NCI-H187 treated with DMSO at 0.1 percent for 48 hours (cell line): ENCODE data around the gene ITGA2B.
"Not testable (repeated sequence)": the region's sequence is repeated elsewhere in the genome, so short reads cannot be mapped to it uniquely, and the experiment has no call there.

ENCODE experiments used
- DNase-seq: peaks from one replicate; lab custom pipeline; 2025; lab: John Stamatoyannopoulos, UW

ITGA2B gene

GRCh38 chr17:44389281-44389680 is at the start of gene ITGA2B:
ITGA2B (minus strand) TSS chr17:44389649; CDS start chr17:44389473, 176 bp downstream.
- no peak for DNase-seq

GRCh38 chr17:44439168-44439567 is 49.7 kb upstream of the ITGA2B start:
- DNase-seq: no peak

GRCh38 chr17:44438636-44439035 is 49.2 kb upstream of the ITGA2B start:
- no peak for DNase-seq

- no peak for DNase-seq
Measured at GRCh38 chr17:44436336-44436735, 46.9 kb upstream of the ITGA2B start.

GRCh38 chr17:44432254-44433157 is 43.1 kb upstream of the ITGA2B start:
- no peak for DNase-seq

DNA sequence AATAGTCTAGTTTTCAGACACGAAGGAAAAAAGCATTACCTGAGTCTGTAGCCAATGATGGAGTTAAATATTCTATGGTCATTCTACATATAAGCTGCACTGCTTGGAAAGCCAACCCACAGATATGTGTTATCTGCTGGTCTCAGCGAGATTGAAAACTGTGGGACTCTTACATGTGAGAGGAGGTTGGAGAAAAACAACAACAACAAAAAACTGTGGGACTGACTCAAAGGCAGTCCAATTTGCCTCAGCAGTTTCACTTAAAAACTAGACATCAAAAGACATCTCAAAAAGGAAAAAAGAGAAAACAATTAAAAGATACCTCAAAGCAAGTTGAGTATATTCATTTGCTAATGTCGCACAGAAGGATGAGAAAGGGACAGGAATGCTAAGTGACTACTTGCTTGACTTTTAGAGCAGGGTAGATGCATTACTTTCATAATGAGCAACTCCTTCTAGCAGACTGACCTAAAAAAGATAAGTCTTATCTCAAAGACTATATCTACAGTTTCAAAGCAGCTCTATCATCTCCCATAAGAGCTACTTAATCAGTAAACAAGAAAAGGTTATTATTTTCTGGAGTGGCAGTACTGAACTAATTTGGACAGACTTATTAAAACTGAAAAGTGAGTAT is 35.5 kb upstream of the ITGA2B start:
- DNase-seq: no peak

DNA sequence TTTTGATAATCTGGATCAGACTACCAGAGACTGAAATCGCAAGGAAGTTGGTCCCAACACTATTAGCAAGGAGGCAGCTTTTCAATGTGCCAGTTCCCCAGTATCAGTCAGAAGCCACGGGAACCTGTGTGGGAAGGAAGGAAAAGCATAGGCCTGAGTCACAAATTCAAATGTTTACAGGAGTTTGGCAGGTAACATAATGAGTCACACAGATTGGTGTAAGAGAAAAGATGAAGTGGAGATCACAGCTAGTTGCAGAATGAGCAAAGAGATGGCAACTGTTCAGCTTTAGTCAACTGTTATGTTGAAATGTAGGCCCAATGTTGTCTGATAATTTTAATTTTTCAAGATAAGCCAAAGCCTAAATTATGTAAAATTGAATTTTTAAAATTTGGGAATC is 28.1 kb upstream of the ITGA2B start:
- DNase-seq: no peak

DNA sequence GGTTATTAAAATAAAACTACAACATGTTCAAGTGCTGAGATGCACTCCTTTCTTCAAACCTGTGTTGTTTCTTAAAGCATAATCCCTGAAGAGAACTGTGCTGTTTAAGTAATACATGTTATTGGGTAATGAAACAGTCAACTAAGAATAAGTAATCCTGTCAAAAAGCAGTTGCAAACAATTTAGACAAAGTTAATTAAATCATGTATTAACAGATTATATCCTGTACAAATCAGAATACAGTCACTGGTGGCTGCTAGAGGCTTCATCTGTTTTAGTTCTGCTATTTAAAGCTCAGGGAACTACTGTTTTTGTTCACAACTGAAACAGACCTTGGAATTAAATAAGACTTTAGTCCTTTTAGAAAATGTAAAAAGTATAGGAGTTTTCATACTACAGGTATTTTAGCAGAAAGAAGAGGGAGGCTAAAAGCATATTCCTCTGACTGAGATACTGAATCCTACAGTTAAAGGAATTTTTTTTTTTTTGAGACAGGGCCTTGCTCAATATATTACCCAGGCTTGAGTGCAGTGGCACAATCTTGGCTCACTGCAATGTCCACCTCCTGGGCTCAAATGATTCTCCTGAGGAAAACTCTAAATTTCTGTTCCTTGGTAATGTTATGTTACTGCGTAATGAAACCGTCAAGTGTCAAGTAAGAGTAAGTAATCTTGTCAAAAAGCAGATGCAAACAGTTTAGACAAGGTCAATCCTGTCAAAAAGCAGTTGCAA is 27.3 kb upstream of the ITGA2B start:
- no peak for DNase-seq

DNA sequence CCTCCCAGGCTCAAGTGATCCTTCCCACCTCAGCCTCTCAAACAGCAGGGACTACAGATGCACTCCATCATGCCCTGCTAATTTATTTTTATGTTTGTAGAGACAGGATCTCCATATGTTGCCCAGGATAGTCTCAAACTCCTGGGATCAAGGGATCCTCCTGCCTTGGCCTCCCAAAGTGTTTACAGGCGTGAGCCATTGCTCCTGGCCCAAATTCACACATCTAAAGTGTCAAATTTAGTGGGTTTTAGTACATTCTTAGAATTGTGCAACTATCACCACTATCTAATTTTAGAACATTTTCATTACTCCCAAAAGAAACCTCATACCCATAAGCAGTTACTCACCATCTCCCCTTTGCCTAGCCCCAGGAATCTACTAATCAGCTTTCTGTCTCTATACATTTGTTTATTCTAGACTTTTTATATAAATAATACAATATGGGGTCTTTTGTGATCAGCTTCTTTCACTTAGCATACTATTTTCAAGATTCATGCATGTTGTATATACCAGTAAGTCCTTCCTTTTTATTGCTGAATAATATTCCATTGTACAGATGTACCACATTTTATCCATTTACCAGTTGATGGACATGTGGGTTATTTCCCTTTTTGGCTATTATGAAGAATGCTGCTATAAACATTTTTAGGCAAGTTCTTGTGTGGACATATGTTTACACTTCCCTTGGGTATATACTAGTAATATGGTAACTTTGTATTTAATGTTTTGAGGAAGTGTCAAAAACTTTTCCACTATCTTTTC is 25.1 kb upstream of the ITGA2B start:
- no peak for DNase-seq

DNA sequence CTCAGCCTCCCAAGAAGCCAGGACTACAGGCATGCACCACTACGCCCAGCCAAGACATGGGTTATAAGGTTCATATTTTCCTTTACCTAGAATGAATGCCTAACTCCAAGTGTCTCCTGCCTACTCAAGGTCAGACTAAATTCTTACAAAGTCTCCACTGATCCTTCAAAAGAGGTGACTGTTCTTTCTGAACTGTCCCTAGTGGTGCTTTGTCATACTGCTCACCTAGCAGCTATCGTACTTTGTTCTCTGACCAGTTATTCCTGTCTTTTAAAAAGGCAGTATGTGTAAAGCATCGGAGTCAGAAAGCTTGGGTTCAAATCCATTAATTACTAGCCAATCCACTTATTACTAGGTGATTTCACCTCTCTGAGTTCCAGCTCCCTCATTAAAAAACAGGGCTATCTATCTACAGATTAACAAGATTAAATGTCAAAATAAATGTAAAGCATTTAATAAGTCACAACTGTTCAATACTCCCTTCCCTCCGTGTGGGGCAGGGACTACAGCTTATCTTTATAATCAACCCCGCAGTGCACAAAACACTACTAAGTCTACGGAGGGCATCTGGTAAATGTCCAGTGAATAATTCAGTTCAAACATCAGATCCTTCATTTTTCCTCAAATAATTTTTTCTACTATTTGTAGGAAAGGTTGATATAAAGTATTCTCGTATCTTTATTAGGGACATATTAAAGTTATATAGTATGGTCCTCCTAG is 20.0 kb upstream of the ITGA2B start:
- no peak for DNase-seq

- DNase-seq: no peak
Measured at GRCh38 chr17:44408786-44409185, 19.3 kb upstream of the ITGA2B start.

- DNase-seq: no peak
Measured at GRCh38 chr17:44402564-44403172, 13.2 kb upstream of the ITGA2B start.

DNA sequence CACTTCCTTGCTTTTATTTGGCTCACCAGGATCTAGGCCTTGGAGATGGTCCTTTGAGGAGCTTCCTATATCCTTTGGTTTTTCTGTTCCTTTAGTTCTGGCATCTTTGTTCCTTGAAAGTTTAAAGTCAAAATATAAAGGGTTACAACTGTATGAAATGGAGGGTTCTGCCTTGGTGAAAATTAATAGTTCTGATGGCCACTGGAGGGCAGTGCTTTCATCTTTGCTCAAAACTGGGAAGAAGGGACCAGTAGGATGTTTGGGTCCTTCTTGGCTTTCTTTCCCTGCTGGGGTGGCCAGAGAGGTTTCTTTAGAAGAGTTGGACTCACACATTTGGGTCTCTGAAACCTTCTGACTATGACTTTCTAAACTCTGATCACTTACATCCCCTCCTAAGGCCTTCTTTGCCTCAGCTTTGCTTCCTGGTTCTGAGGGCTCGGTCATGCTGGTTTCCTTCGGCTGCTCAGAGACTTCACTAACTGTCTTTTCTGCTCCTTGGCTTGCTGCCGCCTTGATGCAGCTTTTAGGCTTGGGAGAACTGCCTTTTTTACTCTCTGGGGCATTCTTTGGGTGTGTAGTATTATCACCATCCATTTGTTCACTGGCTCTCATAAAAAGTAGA is 10.9 kb upstream of the ITGA2B start:
- no peak for DNase-seq

GRCh38 chr17:44398692-44399691 is 9.5 kb upstream of the ITGA2B start:
- no peak for DNase-seq

- DNase-seq: no peak
Measured at GRCh38 chr17:44397479-44398440, 8.3 kb upstream of the ITGA2B start.

DNA sequence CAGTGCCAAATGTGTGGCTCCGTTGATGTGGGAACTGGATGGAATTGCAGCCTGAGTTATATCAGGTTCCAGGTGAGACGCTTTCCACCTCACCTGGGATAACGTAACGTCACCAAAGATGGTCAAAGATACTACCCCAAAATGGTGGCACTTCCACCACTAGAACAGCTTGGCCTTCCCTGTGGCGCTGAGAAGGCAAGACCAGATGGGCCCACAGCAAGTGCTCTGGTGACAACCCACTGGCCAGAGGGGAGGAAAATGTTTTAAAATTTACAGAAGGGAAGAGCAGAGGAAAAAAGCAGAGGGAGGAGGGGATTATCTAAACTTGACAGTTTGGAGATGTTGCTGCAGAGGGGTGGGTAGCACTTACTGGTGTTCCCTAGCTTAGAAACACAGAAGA is 7.5 kb upstream of the ITGA2B start:
- DNase-seq: no peak

DNA sequence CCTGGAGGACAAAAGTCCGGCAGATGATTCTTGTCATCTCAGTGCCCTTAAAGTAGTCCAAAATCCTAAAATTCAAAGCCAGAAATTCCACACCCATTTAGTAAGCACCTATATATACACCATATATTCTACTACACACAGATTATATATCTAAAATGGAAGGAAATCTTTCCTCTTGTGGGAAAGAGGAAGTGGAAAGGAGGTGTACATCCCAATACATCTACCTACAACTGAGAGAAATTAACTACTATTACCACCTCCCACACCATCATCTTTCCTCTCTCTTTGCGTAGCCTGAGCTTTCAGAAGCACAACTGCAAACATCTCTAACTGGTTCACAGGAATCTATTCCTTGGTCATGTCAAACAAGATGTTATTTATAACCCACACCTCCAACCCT is 5.4 kb upstream of the ITGA2B start:
- DNase-seq: no peak

DNA sequence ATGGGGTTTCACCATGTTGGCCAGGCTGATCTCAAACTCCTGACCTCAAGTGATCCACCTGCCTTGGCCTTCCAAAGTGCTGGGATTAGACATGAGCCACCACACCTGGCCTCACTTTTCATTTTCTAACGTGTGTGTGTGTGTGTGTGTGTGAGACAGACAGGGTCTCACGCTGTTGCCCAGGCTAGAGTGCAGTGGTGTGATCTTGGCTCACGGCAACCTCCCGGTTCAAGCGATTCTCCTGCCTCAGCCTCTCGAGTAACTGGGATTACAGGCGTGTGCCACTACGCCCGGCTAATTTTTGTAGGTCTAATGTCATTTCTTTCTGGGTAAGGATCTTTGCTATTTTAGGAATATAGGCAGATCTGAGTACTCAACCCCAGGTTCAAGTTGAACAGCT is 4.7 kb upstream of the ITGA2B start:
- DNase-seq: not testable (repeated sequence)
